Caco-2 (cell line): ENCODE data around the gene NFATC1. TPM values are rescaled to one million over a fixed set of nuclear protein-coding genes. Genes with fewer than 3 reads are reported as not detected.
A peak's percentile ranks its signal among the peaks of the same experiment; 100 is the strongest.

Experiments
- BruUV-seq: library from RNA; stranded (reverse); fragments of 400-500 nt; replicated peaks from 2 replicates; lab custom pipeline; 2021; lab: Mats Ljungman, UMichigan
- CTCF ChIA-PET: fragments of 300-600 bp; sonication (Branson Sonifier 250); formaldehyde crosslinking; loops from one replicate; lab custom pipeline; 2022; ENCODE audit warnings: antibody characterized with exemption; lab: Charles Lee
- POLR2A ChIA-PET: fragments of 300-600 bp; sonication (Branson Sonifier 250); formaldehyde crosslinking; loops from one replicate; lab custom pipeline; 2022; ENCODE audit warnings: antibody characterized with exemption; lab: Charles Lee
- DNase-seq, 2 experiments: peaks; one replicate each; pipeline versions ENCODE4 v3.0.0 to v3.0.0-alpha.2; 2020 to 2022
- H3K27me3 ChIP-seq: replicated peaks from 2 replicates; pipeline ENCODE4 v1.6.0; 2011; ENCODE audit warnings: low read length; ENCODE audit not compliant: control insufficient read depth, insufficient read depth
- H3K36me3 ChIP-seq: 2 replicates; pipeline ENCODE4 v1.5.1; 2011; ENCODE audit warnings: low read length; ENCODE audit not compliant: control insufficient read depth, insufficient read depth
- H3K4me1 ChIP-seq: fragments of 250-450 bp; sonication (Bioruptor Pico); 2 replicates; pipeline ENCODE4 v1.5.1; 2020; ENCODE audit warnings: mild to moderate bottlenecking
- H3K4me3 ChIP-seq: 2 replicates; pipeline ENCODE4 v1.5.1; 2011; ENCODE audit warnings: low read depth, mild to moderate bottlenecking, control low read depth, low read length
- H3K9me3 ChIP-seq: fragments of 250-450 bp; sonication (Bioruptor Pico); 2 replicates; pipeline ENCODE4 v1.5.1; 2020; ENCODE audit warnings: mild to moderate bottlenecking, moderate library complexity
- H3K27ac Mint-ChIP-seq: one replicate; pipeline ENCODE4 v1.8.0; 2022; ENCODE audit warnings: mixed read lengths; ENCODE audit not compliant: unreplicated experiment
- H3K27me3 Mint-ChIP-seq: one replicate; pipeline ENCODE4 v1.8.0; 2022; ENCODE audit warnings: mixed read lengths; ENCODE audit not compliant: insufficient read depth, unreplicated experiment
- H3K36me3 Mint-ChIP-seq: one replicate; pipeline ENCODE4 v1.8.0; 2022; ENCODE audit warnings: mild to moderate bottlenecking, mixed read lengths; ENCODE audit not compliant: insufficient read depth, unreplicated experiment
- H3K4me1 Mint-ChIP-seq: one replicate; pipeline ENCODE4 v1.8.0; 2022; ENCODE audit warnings: low read depth, mixed read lengths; ENCODE audit not compliant: unreplicated experiment
- H3K4me3 Mint-ChIP-seq: one replicate; pipeline ENCODE4 v1.8.0; 2022; ENCODE audit warnings: mild to moderate bottlenecking, moderate library complexity, mixed read lengths; ENCODE audit not compliant: unreplicated experiment
- H3K9me3 Mint-ChIP-seq: one replicate; pipeline ENCODE4 v1.8.0; 2022; ENCODE audit warnings: mixed read lengths; ENCODE audit not compliant: unreplicated experiment
- CTCF ChIP-seq, 2 experiments: fragments of 200-600 bp in 1 of 2; IDR thresholded peaks; 1 replicate in 1 of 2; 2 replicates in 1 of 2; pipeline versions ENCODE4 v1.5.1 to v1.8.0; 2011 to 2022; ENCODE audit warnings: antibody characterized with exemption in 1 of 2, control low read depth in 1 of 2, inconsistent platforms in 1 of 2, low read depth in 1 of 2, low read length in 1 of 2, mild to moderate bottlenecking in 1 of 2, moderate library complexity in 1 of 2; ENCODE audit not compliant: insufficient read depth in 1 of 2, severe bottlenecking in 1 of 2, unreplicated experiment in 1 of 2
- intact Hi-C: fragments of 100-400 bp; cut with micrococcal nuclease; formaldehyde crosslinking; loops from one replicate; pipeline ENCODE4 v1.10.0; 2022; ENCODE audit not compliant: unreplicated experiment
- total RNA-seq: library from RNA; stranded (reverse); gene quantifications from 2 replicates; pipeline ENCODE4 v1.2.3, GENCODE V29; 2022

Gene NFATC1
- total RNA-seq, 1 experiment from 2014 or later: 0.66 TPM

- ChIA-PET POLR2A (no interaction called here), CTCF (no interaction called here)
- no peaks in the 10 kb centered on the region for H3K9me3 Mint-ChIP-seq
Measured at GRCh38 chr18:79352432-79352831, 43.3 kb upstream of the NFATC1 start.

GRCh38 chr18:79353267-79353666 is 42.5 kb upstream of the NFATC1 start:
- DNase-seq: peak in 1 of 2 experiments; percentile 17
- ChIA-PET POLR2A (no interaction called here), CTCF (no interaction called here)
- Histone ChIP-seq H3K9me3 (no peaks in the 10 kb centered on the region), H3K27me3 (no peaks in the 10 kb centered on the region), H3K4me1 (no peaks in the 10 kb centered on the region), H3K4me3 (no peak overlapping the region), H3K36me3 (no peaks in the 10 kb centered on the region)
- H3K36me3 Mint-ChIP-seq: no peaks in the 10 kb centered on the region
- BruUV-seq: no TSS peak
- no peak overlapping the region for H3K4me3 Mint-ChIP-seq
- intact Hi-C loops: no loop called here
- H3K4me1 Mint-ChIP-seq: no peaks in the 10 kb centered on the region
- peak; percentile 8 to 20 for TF ChIP-seq CTCF (IDR thresholded peaks at IDR 0.05; ENCODE audit: insufficient read depth in 1 of 2, low read depth in 1 of 2, low read length in 1 of 2, severe bottlenecking in 1 of 2, unreplicated experiment in 1 of 2)
- no peaks in the 10 kb centered on the region for H3K27me3 Mint-ChIP-seq
- H3K27ac Mint-ChIP-seq: no peak overlapping the region
- no peaks in the 10 kb centered on the region for H3K9me3 Mint-ChIP-seq

More at GRCh38 chr18:79352432-79352831, 43.3 kb upstream of the NFATC1 start:
- no peak overlapping the region for H3K4me3 ChIP-seq
- H3K4me1 Mint-ChIP-seq: no peaks in the 10 kb centered on the region
- no peaks in the 10 kb centered on the region for H3K27me3 Mint-ChIP-seq
- TF ChIP-seq CTCF (IDR thresholded peaks at IDR 0.05; ENCODE audit: insufficient read depth in 1 of 2, low read depth in 1 of 2, low read length in 1 of 2, severe bottlenecking in 1 of 2, unreplicated experiment in 1 of 2): no peak
- H3K27me3 ChIP-seq: no peaks in the 10 kb centered on the region
- no peaks in the 10 kb centered on the region for H3K4me1 ChIP-seq
- H3K36me3 Mint-ChIP-seq: no peaks in the 10 kb centered on the region
- no peak for DNase-seq
- H3K4me3 Mint-ChIP-seq: no peak overlapping the region
- intact Hi-C loops: no loop called here
- H3K9me3 ChIP-seq: no peaks in the 10 kb centered on the region
- BruUV-seq: no TSS peak
- no peaks in the 10 kb centered on the region for H3K36me3 ChIP-seq
- H3K27ac Mint-ChIP-seq: no peak overlapping the region

- intact Hi-C loops: no loop called here
- H3K9me3 Mint-ChIP-seq: no peaks in the 10 kb centered on the region
- ChIA-PET POLR2A (no interaction called here), CTCF (no interaction called here)
- DNase-seq: no peak
- no peaks in the 10 kb centered on the region for H3K36me3 Mint-ChIP-seq
- H3K27me3 Mint-ChIP-seq: no peaks in the 10 kb centered on the region
- H3K4me3 Mint-ChIP-seq: no peak overlapping the region
- Histone ChIP-seq H3K27me3 (no peaks in the 10 kb centered on the region), H3K4me3 (no peak overlapping the region), H3K9me3 (no peaks in the 10 kb centered on the region), H3K36me3 (no peaks in the 10 kb centered on the region), H3K4me1 (no peaks in the 10 kb centered on the region)
- BruUV-seq: no TSS peak
- TF ChIP-seq CTCF (IDR thresholded peaks at IDR 0.05; ENCODE audit: insufficient read depth in 1 of 2, low read depth in 1 of 2, low read length in 1 of 2, severe bottlenecking in 1 of 2, unreplicated experiment in 1 of 2): no peak
- H3K27ac Mint-ChIP-seq: no peak overlapping the region
- H3K4me1 Mint-ChIP-seq: no peaks in the 10 kb centered on the region
Measured at GRCh38 chr18:79354350-79354749, 41.4 kb upstream of the NFATC1 start.
